NCI-H1694 treated with DMSO at 0.1 percent for 48 hours (cell line): ENCODE measurements around the gene ZNF580.

Experiments
- DNase-seq: peaks from one replicate; lab custom pipeline; 2025; lab: John Stamatoyannopoulos, UW

ZNF580 gene

GRCh38 chr19:55640577-55641425 is at the start of gene ZNF580:
TSS of gene ZNF580 (plus strand) at chr19:55641002. CDS start at chr19:55642509, 1,507 bp downstream.
- peak; percentile 47 for DNase-seq

GRCh38 chr19:55591555-55591954 is 49.2 kb upstream of the ZNF580 start:
- DNase-seq: no peak

- no peak for DNase-seq
Observed at GRCh38 chr19:55592391-55593090, 48.3 kb upstream of the ZNF580 start.

- no peak for DNase-seq
Observed at GRCh38 chr19:55593096-55593772, 47.6 kb upstream of the ZNF580 start.

GRCh38 chr19:55594996-55595545 is 45.7 kb upstream of the ZNF580 start:
- DNase-seq: no peak

- no peak for DNase-seq
Observed at GRCh38 chr19:55596304-55596703, 44.5 kb upstream of the ZNF580 start.

- no peak for DNase-seq
Observed at GRCh38 chr19:55597501-55597921, 43.3 kb upstream of the ZNF580 start.

- DNase-seq: no peak
Observed at GRCh38 chr19:55598034-55598433, 42.8 kb upstream of the ZNF580 start.

GRCh38 chr19:55598719-55599467 is 41.9 kb upstream of the ZNF580 start:
- DNase-seq: peak; percentile 90

GRCh38 chr19:55599468-55599841 is 41.3 kb upstream of the ZNF580 start, which contains the start of gene FIZ1:
TSS of gene FIZ1 (minus strand) at chr19:55599517. CDS start at chr19:55597865, 1,652 bp downstream.
- DNase-seq: peak; percentile 98

GRCh38 chr19:55599842-55600661 is 40.8 kb upstream of the ZNF580 start, which contains the start of gene ZNF524:
TSS of gene ZNF524 (plus strand) at chr19:55600288. CDS start at chr19:55602113, 1,825 bp downstream.
- peak; percentile 98 for DNase-seq

- no peak for DNase-seq
Observed at GRCh38 chr19:55600662-55601028, 40.2 kb upstream of the ZNF580 start.

- no peak for DNase-seq
Observed at GRCh38 chr19:55601084-55601483, 39.7 kb upstream of the ZNF580 start.

- no peak for DNase-seq
Observed at GRCh38 chr19:55602104-55603001, 38.4 kb upstream of the ZNF580 start.

- no peak for DNase-seq
Observed at GRCh38 chr19:55603115-55603514, 37.7 kb upstream of the ZNF580 start.

GRCh38 chr19:55603581-55604292 is 37.1 kb upstream of the ZNF580 start:
- DNase-seq: no peak

- DNase-seq: peak; percentile 97
Observed at GRCh38 chr19:55605207-55605636, 35.6 kb upstream of the ZNF580 start.

GRCh38 chr19:55605637-55606470 is 34.9 kb upstream of the ZNF580 start, which contains the start of gene ZNF865:
TSS of gene ZNF865 (plus strand) at chr19:55605647. CDS start at chr19:55613619, 7,972 bp downstream.
- DNase-seq: peak; percentile 70
